ENCODE data around the gene DNAJB8.

DNAJB8 gene

GRCh38 chr3:128463771-128464170, 2.9 kb downstream of the DNAJB8 start:
- Histone ChIP-seq H3K36me3 (ENCODE audit: control insufficient read depth, low read length) (no peaks in the 10 kb centered on the region), H3K4me1 (ENCODE audit: control insufficient read depth, low read length) (no peaks in the 10 kb centered on the region), H3K79me2 (ENCODE audit: control insufficient read depth, low read length) (no peaks in the 10 kb centered on the region), H3K9me3 (ENCODE audit: control insufficient read depth, insufficient read depth, low read length) (no peaks in the 10 kb centered on the region), H4K20me1 (ENCODE audit: control insufficient read depth, insufficient read depth, low read depth, low read length) (no peaks in the 10 kb centered on the region), H3K4me2 (ENCODE audit: low read length) (no peak overlapping the region), H3K9me2 (replicated peaks; ENCODE audit: control insufficient read depth, low read length) (no peaks in the 10 kb centered on the region), H3K4me3 (ENCODE audit: low read length) (no peak overlapping the region), H3K27ac (ENCODE audit: low read depth, low read length) (no peak overlapping the region), H3K27me3 (ENCODE audit: control insufficient read depth, low read length) (0 out of 2 replicates have a peak, but pooled peaks cover 3% of the 10 kb centered on the region), H3F3A (ENCODE audit: control insufficient read depth, insufficient read depth) (no peaks in the 10 kb centered on the region)
- no peak for TF ChIP-seq EZH2phosphoT487 (IDR thresholded peaks at IDR 0.05; ENCODE audit: borderline replicate concordance, low read length)
- TF ChIP-seq, protein P1, sequence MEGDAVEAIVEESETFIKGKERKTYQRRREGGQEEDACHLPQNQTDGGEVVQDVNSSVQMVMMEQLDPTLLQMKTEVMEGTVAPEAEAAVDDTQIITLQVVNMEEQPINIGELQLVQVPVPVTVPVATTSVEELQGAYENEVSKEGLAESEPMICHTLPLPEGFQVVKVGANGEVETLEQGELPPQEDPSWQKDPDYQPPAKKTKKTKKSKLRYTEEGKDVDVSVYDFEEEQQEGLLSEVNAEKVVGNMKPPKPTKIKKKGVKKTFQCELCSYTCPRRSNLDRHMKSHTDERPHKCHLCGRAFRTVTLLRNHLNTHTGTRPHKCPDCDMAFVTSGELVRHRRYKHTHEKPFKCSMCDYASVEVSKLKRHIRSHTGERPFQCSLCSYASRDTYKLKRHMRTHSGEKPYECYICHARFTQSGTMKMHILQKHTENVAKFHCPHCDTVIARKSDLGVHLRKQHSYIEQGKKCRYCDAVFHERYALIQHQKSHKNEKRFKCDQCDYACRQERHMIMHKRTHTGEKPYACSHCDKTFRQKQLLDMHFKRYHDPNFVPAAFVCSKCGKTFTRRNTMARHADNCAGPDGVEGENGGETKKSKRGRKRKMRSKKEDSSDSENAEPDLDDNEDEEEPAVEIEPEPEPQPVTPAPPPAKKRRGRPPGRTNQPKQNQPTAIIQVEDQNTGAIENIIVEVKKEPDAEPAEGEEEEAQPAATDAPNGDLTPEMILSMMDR (IDR thresholded peaks at IDR 0.05; ENCODE audit: low read depth, low read length, poor library complexity, severe bottlenecking): no peak

DNA sequence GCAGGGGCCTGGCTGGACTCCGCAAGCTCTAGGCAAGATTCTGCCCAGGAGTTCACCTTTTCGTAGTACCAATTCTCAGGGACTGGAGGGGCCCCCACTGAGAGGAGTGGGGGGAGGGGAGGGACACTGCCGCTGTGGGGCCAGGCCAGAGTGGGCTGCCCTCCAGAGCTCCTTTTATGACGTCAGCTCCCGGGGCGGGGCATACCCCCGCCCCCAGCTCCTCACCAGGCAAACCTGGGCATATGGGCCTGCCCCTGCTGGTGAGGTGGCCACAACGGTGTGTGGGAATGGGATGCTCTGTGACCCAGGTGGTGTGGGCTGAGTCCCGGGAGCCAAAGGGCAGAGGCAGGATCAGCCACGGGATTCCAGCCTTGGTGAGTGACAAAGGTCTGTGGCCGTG, 3.3 kb downstream of the DNAJB8 start:
- Histone ChIP-seq H3K4me2 (ENCODE audit: low read length) (no peak overlapping the region), H3K79me2 (ENCODE audit: control insufficient read depth, low read length) (no peaks in the 10 kb centered on the region), H3K9me3 (ENCODE audit: control insufficient read depth, insufficient read depth, low read length) (no peaks in the 10 kb centered on the region), H3K27ac (ENCODE audit: low read depth, low read length) (no peak overlapping the region), H4K20me1 (ENCODE audit: control insufficient read depth, insufficient read depth, low read depth, low read length) (no peaks in the 10 kb centered on the region), H3K4me1 (ENCODE audit: control insufficient read depth, low read length) (no peaks in the 10 kb centered on the region), H3K9me2 (replicated peaks; ENCODE audit: control insufficient read depth, low read length) (no peaks in the 10 kb centered on the region), H3K36me3 (ENCODE audit: control insufficient read depth, low read length) (no peaks in the 10 kb centered on the region), H3F3A (ENCODE audit: control insufficient read depth, insufficient read depth) (no peaks in the 10 kb centered on the region), H3K4me3 (ENCODE audit: low read length) (no peak overlapping the region), H3K27me3 (ENCODE audit: control insufficient read depth, low read length) (0 out of 2 replicates have a peak, but pooled peaks cover 3% of the 10 kb centered on the region)
- TF ChIP-seq EZH2phosphoT487 (IDR thresholded peaks at IDR 0.05; ENCODE audit: borderline replicate concordance, low read length): no peak
- TF ChIP-seq, protein P1 (IDR thresholded peaks at IDR 0.05; ENCODE audit: low read depth, low read length, poor library complexity, severe bottlenecking): no peak

DNA sequence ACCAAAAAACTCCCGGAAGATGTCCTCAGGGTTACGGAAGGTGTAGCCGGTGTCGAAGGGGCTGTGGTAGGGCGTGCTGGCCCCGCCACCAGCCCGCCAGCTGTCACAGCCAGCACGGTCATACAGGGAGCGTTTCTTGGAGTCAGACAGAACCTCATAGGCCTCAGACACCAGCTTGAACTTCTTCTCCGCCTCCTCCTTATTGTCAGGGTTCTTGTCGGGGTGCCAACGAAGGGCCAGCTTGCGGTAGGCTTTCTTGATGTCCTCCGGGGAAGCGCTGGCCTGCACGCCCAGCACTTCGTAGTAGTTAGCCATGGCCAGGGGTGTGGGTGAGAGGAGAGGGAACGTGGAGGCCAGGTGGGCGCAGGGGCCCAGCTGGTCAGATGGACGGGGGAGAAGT, 3.8 kb downstream of the DNAJB8 start:
- Histone ChIP-seq H3K9me2 (replicated peaks; ENCODE audit: control insufficient read depth, low read length) (no peaks in the 10 kb centered on the region), H3F3A (ENCODE audit: control insufficient read depth, insufficient read depth) (no peaks in the 10 kb centered on the region), H3K4me3 (ENCODE audit: low read length) (no peak overlapping the region), H3K27me3 (ENCODE audit: control insufficient read depth, low read length) (0 out of 2 replicates have a peak, but pooled peaks cover 3% of the 10 kb centered on the region), H3K36me3 (ENCODE audit: control insufficient read depth, low read length) (no peaks in the 10 kb centered on the region), H3K27ac (ENCODE audit: low read depth, low read length) (no peak overlapping the region), H3K4me1 (ENCODE audit: control insufficient read depth, low read length) (no peaks in the 10 kb centered on the region), H4K20me1 (ENCODE audit: control insufficient read depth, insufficient read depth, low read depth, low read length) (no peaks in the 10 kb centered on the region), H3K9me3 (ENCODE audit: control insufficient read depth, insufficient read depth, low read length) (no peaks in the 10 kb centered on the region), H3K4me2 (ENCODE audit: low read length) (no peak overlapping the region), H3K79me2 (ENCODE audit: control insufficient read depth, low read length) (no peaks in the 10 kb centered on the region)
- TF ChIP-seq, protein P1 (IDR thresholded peaks at IDR 0.05; ENCODE audit: low read depth, low read length, poor library complexity, severe bottlenecking): no peak
- no peak for TF ChIP-seq EZH2phosphoT487 (IDR thresholded peaks at IDR 0.05; ENCODE audit: borderline replicate concordance, low read length)
